ENCODE results near the gene FOXA3. TPM values are rescaled to one million over a fixed set of nuclear protein-coding genes. Genes with fewer than 3 reads are reported as not detected.
A peak's percentile ranks its signal among the peaks of the same experiment; 100 is the strongest.

FOXA3 gene
- total and polyA plus RNA-seq, 10 of the 15 experiments (the other 5 are each of a cell fraction or from before 2014, with no cell fraction given): 0.04 to 0.83 (median 0.11) TPM; not detected in 5

- peaks cover 0 to 1% of the 10 kb centered on the region in 2 experiments; a peak in 2 of 4 replicates for H3K36me3 ChIP-seq (ENCODE audit: control insufficient read depth in 2 of 2, insufficient read depth in 2 of 2, low read length in 1 of 2)
- H3K4me2 ChIP-seq (ENCODE audit: control insufficient read depth, insufficient read depth): peak overlapping the region; percentile 98
- 63% methylated on average over 10 of the region's 10 CpGs for WGBS (ENCODE audit: insufficient coverage, insufficient replicate concordance, low lambda C conversion rate, missing lambda C conversion rate)
- 0 out of 2 replicates have a peak, but pooled peaks have one; percentile 19 for TF ChIP-seq NFIC (IDR thresholded peaks at IDR 0.05; ENCODE audit: low read depth, low read length)
- peak; percentile 8 for TF ChIP-seq MLLT1 (IDR thresholded peaks at IDR 0.05)
- no peak for TF ChIP-seq ZNF687 (IDR thresholded peaks at IDR 0.05)
- peak overlapping the region; percentile 95 for H3K27ac ChIP-seq (ENCODE audit: control insufficient read depth, insufficient read depth)
- no peaks in the 10 kb centered on the region for H3K27me3 ChIP-seq (replicated peaks in 1 of 2; ENCODE audit: control insufficient read depth in 2 of 2, insufficient read depth in 2 of 2, low read length in 1 of 2)
- DNase-seq (ENCODE audit: low read depth, low spot score) (no peak), ATAC-seq (no peak), FAIRE-seq (no peak)
- peak overlapping the region; percentile 68 for H3K4me3 ChIP-seq
- CTCF ChIA-PET: interaction anchor here (1.5 to 9.1 kb wide), 2 partner anchors 15 to 24 kb away, joined by 9 to 194 read pairs; partner anchors contain the start of genes FOXA3, MYPOP and SYMPK
- peak overlapping the region; percentile 89 for H3K9ac ChIP-seq (ENCODE audit: control insufficient read depth, insufficient read depth, low read length)
- H2AFZ ChIP-seq (ENCODE audit: control insufficient read depth, low read depth, low read length): peak overlapping the region; percentile 97
- intact Hi-C loops (cut with micrococcal nuclease; ENCODE audit: unreplicated experiment) (no loop called here), in situ Hi-C loops (cut with MboI) (no loop called here)
- SMC1A ChIA-PET (ENCODE audit: uncharacterized antibody, unreplicated experiment): interaction anchor here (1.2 to 2.0 kb wide), 2 partner anchors 23 to 24 kb away, joined by 4 to 13 read pairs; partner anchors contain the start of genes FOXA3 and SYMPK
- BruUV-seq (replicated peaks): no TSS peak
- H3K4me1 ChIP-seq (ENCODE audit: control insufficient read depth, insufficient read depth, low read length): peaks cover 14% of the 10 kb centered on the region
- no peaks in the 10 kb centered on the region for H3K9me3 ChIP-seq (replicated peaks; ENCODE audit: control insufficient read depth, insufficient read depth, low read length)
- RAD21 ChIA-PET (ENCODE audit: unreplicated experiment): interaction anchor here (0.7 kb wide), 1 partner anchor 157 kb away, joined by 3 read pairs; the partner anchor contains the start of gene FBXO46
- H4K20me1 ChIP-seq (ENCODE audit: control insufficient read depth, insufficient read depth): no peaks in the 10 kb centered on the region
- H3K79me2 ChIP-seq (ENCODE audit: control insufficient read depth, insufficient read depth, low read length): peaks cover 10% of the 10 kb centered on the region
- POLR2A ChIA-PET: interaction anchor here (0.8 to 9.0 kb wide), 4 partner anchors 16 to 130 kb away, joined by 3 to 178 read pairs (median 10); partner anchors contain the start of genes FOXA3, SIX5 and SYMPK
Observed at GRCh38 chr19:45887200-45887710, 23.1 kb downstream of the FOXA3 start.

All from GM12878 (cell line).